ENCODE data around the gene SPI1. TPM values are rescaled to one million over a fixed set of nuclear protein-coding genes. Genes with fewer than 3 reads are reported as not detected.

The SPI1 gene
- total and polyA plus RNA-seq, 2 experiments from 2014 or later: 0.13 to 2.0 TPM

GRCh38 chr11:47360341-47360740 lies 18.0 kb downstream of the SPI1 start:
- WGBS (ENCODE audit: low lambda C conversion rate, missing lambda C conversion rate): 96% methylated on average over 15 of the region's 15 CpGs
- Histone ChIP-seq H3K4me1 (ENCODE audit: insufficient read depth) (no peaks in the 10 kb centered on the region), H2AFZ (no peak overlapping the region), H3K27ac (no peak overlapping the region), H4K20me1 (ENCODE audit: insufficient read depth, poor library complexity, severe bottlenecking) (no peaks in the 10 kb centered on the region), H3K27me3 (no peaks in the 10 kb centered on the region), H3K4me3 (no peak overlapping the region), H3K36me3 (replicated peaks; ENCODE audit: insufficient read depth, low read depth) (no peaks in the 10 kb centered on the region), H3K79me2 (no peaks in the 10 kb centered on the region), H3K9me3 (ENCODE audit: low read depth) (no peaks in the 10 kb centered on the region), H3K9me2 (replicated peaks; ENCODE audit: insufficient read depth) (no peaks in the 10 kb centered on the region), H3K4me2 (no peak overlapping the region)
- TF ChIP-seq CTCF (IDR thresholded peaks at IDR 0.05; ENCODE audit: poor library complexity): no peak
- TF ChIP-seq EZH2 (IDR thresholded peaks at IDR 0.05; ENCODE audit: borderline replicate concordance): no peak
- TF ChIP-seq EZH2phosphoT487 (IDR thresholded peaks at IDR 0.05; ENCODE audit: low read depth, severe bottlenecking, unreplicated experiment): no peak
- no peak for DNase-seq (ENCODE audit: low spot score)

GRCh38 chr11:47359586-47359985 lies 18.8 kb downstream of the SPI1 start:
- Histone ChIP-seq H3K36me3 (replicated peaks; ENCODE audit: insufficient read depth, low read depth) (no peaks in the 10 kb centered on the region), H3K4me1 (ENCODE audit: insufficient read depth) (no peaks in the 10 kb centered on the region), H3K9me2 (replicated peaks; ENCODE audit: insufficient read depth) (no peaks in the 10 kb centered on the region), H3K4me2 (no peak overlapping the region), H3K27ac (no peak overlapping the region), H2AFZ (no peak overlapping the region), H3K79me2 (no peaks in the 10 kb centered on the region), H3K9me3 (ENCODE audit: low read depth) (no peaks in the 10 kb centered on the region), H3K4me3 (no peak overlapping the region), H4K20me1 (ENCODE audit: insufficient read depth, poor library complexity, severe bottlenecking) (no peaks in the 10 kb centered on the region), H3K27me3 (no peaks in the 10 kb centered on the region)
- WGBS (ENCODE audit: low lambda C conversion rate, missing lambda C conversion rate): 93% methylated on average over 15 of the region's 17 CpGs
- no peak for DNase-seq (ENCODE audit: low spot score)
- no peak for TF ChIP-seq EZH2phosphoT487 (IDR thresholded peaks at IDR 0.05; ENCODE audit: low read depth, severe bottlenecking, unreplicated experiment)
- TF ChIP-seq CTCF (IDR thresholded peaks at IDR 0.05; ENCODE audit: poor library complexity): no peak
- no peak for TF ChIP-seq EZH2 (IDR thresholded peaks at IDR 0.05; ENCODE audit: borderline replicate concordance)

- Histone ChIP-seq H3K36me3 (replicated peaks; ENCODE audit: insufficient read depth, low read depth) (no peaks in the 10 kb centered on the region), H3K27me3 (no peaks in the 10 kb centered on the region), H3K4me1 (ENCODE audit: insufficient read depth) (no peaks in the 10 kb centered on the region), H3K4me3 (no peak overlapping the region), H2AFZ (no peak overlapping the region), H3K9me3 (ENCODE audit: low read depth) (no peaks in the 10 kb centered on the region), H4K20me1 (ENCODE audit: insufficient read depth, poor library complexity, severe bottlenecking) (no peaks in the 10 kb centered on the region), H3K79me2 (no peaks in the 10 kb centered on the region), H3K9me2 (replicated peaks; ENCODE audit: insufficient read depth) (no peaks in the 10 kb centered on the region), H3K27ac (no peak overlapping the region), H3K4me2 (no peak overlapping the region)
- no peak for DNase-seq (ENCODE audit: low spot score)
- TF ChIP-seq CTCF (IDR thresholded peaks at IDR 0.05; ENCODE audit: poor library complexity): no peak
- WGBS (ENCODE audit: low lambda C conversion rate, missing lambda C conversion rate): 92% methylated on average over 6 of the region's 7 CpGs
Observed at GRCh38 chr11:47359162-47359561, 19.2 kb downstream of the SPI1 start.

- WGBS (ENCODE audit: low lambda C conversion rate, missing lambda C conversion rate): 87% methylated on average over 14 of the region's 14 CpGs
Observed at GRCh38 chr11:47358731-47359051, 19.7 kb downstream of the SPI1 start.

More at GRCh38 chr11:47358731-47359051, 19.7 kb downstream of the SPI1 start:
- Histone ChIP-seq H3K4me1 (ENCODE audit: insufficient read depth) (no peaks in the 10 kb centered on the region), H3K9me2 (replicated peaks; ENCODE audit: insufficient read depth) (no peaks in the 10 kb centered on the region), H3K9me3 (ENCODE audit: low read depth) (no peaks in the 10 kb centered on the region), H3K27ac (no peak overlapping the region), H3K36me3 (replicated peaks; ENCODE audit: insufficient read depth, low read depth) (no peaks in the 10 kb centered on the region), H3K27me3 (no peaks in the 10 kb centered on the region), H3K4me2 (no peak overlapping the region), H3K79me2 (no peaks in the 10 kb centered on the region), H4K20me1 (ENCODE audit: insufficient read depth, poor library complexity, severe bottlenecking) (no peaks in the 10 kb centered on the region), H2AFZ (no peak overlapping the region), H3K4me3 (no peak overlapping the region)
- DNase-seq (ENCODE audit: low spot score): no peak
- TF ChIP-seq EZH2 (IDR thresholded peaks at IDR 0.05; ENCODE audit: borderline replicate concordance) (no peak), CTCF (IDR thresholded peaks at IDR 0.05; ENCODE audit: poor library complexity) (no peak), EZH2phosphoT487 (IDR thresholded peaks at IDR 0.05; ENCODE audit: low read depth, severe bottlenecking, unreplicated experiment) (no peak)
